ENCODE data around the gene ZNF442. TPM values are rescaled to one million over a fixed set of nuclear protein-coding genes. Genes with fewer than 3 reads are reported as not detected.
A peak's percentile ranks its signal among the peaks of the same experiment; 100 is the strongest.
"Not testable (repeated sequence)": the region's sequence is repeated elsewhere in the genome, so short reads cannot be mapped to it uniquely, and the experiment has no call there.

ZNF442 gene
- total RNA-seq, 1 experiment from 2014 or later, result 4.0 TPM

DNA sequence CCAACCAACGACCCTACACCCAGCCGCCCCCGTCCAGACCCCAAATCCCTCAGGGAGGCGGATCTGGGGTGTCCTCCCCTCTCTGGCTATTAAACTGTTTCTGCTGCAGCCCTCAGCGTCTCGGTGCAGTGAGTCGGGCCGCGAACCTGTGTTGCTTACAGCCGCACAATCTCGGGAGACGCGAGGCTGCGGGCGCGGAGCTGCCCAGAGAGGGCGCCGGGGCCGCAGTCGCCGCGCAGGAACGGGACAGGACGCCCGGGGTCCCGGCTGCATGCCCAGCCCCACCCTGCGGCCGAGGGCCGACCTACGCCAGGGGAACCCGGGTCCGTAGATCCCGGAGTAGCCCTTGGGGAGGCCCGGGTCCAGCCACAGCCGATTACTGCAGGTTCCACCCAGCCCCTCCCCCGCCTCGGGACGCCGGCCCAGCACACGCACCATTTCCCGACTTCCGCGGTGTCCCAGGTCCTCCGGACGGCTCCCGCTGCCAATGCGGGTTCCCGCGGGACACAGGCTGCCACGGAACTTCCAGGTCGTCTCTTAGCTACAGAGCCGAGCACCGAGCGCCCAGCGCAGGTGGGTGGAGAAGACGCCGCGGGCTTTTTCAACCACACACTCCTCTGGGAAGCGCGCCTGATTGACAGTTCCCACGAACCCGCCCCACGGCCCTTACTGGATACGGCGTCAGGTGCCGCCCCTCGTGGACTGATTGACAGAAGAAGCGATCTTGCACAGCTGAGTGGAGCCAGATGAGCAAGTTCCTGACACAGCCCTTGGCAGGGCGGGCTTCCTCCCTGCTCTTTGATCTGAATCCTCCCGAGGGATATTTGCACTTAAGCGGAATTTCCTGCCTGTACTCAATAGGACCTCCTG is 35.4 kb upstream of the ZNF442 start, which contains the start of gene ZNF799:
TSS of gene ZNF799 (minus strand) at position 639 of the 870 bp plus-strand sequence. CDS start at position 438, 201 bp downstream.
- no peak within 1 kb of the TSS for H2BK12ac ChIP-seq (ENCODE audit: insufficient read length, low read depth, low read length)
- Mint-ChIP-seq H3K4me1 (peaks cover 4% of the 10 kb centered on the region in 2 experiments; a peak in 3 of 4 replicates), H3K27ac (0 out of 7 replicates have a peak within 1 kb of the TSS, but pooled peaks of 1 of the 3 experiments have one; percentile 46), H3K9me3 (peaks cover 19 to 37% of the 10 kb centered on the region in 2 experiments), H3K36me3 (ENCODE audit: insufficient read depth in 1 of 3, low read depth in 3 of 3) (peaks cover 0 to 12% (median 0%) of the 10 kb centered on the region in 3 experiments; a peak in 4 of 7 replicates), H3K4me3 (peak within 1 kb of the TSS; percentile 86 to 93), H3K27me3 (ENCODE audit: low read depth) (no peaks in the 10 kb centered on the region; the same call in none of the 2 replicates)
- no peak within 1 kb of the TSS for H4K8ac ChIP-seq (replicated peaks; ENCODE audit: insufficient read length, low read depth, low read length)
- H3K14ac ChIP-seq (ENCODE audit: insufficient read depth, low read length), result no peak within 1 kb of the TSS
- no peak within 1 kb of the TSS for H3K4ac ChIP-seq (ENCODE audit: low read depth, low read length)
- no peaks in the 10 kb centered on the region for H3K79me2 ChIP-seq (ENCODE audit: insufficient read depth, low read length)
- no peak within 1 kb of the TSS for H2AFZ ChIP-seq (ENCODE audit: low read length)
- no peak within 1 kb of the TSS for H2BK5ac ChIP-seq (ENCODE audit: insufficient read length, low read length)
- no peaks in the 10 kb centered on the region for H3K4me1 ChIP-seq (ENCODE audit: insufficient read depth, low read length)
- no peak within 1 kb of the TSS for H3K27ac ChIP-seq (ENCODE audit: insufficient read length, low read depth, low read length)
- no peak within 1 kb of the TSS for H2BK120ac ChIP-seq (ENCODE audit: low read depth, low read length, poor library complexity, severe bottlenecking)
- H4K5ac ChIP-seq (ENCODE audit: insufficient read length, low read depth, low read length), result no peak within 1 kb of the TSS
- H3K9me3 ChIP-seq (ENCODE audit: control insufficient read depth, low read depth, low read length), result no peaks in the 10 kb centered on the region
- H3K18ac ChIP-seq (ENCODE audit: insufficient read length, low read depth, low read length), result no peak within 1 kb of the TSS
- H3T11ph ChIP-seq (ENCODE audit: low read length), result no peak within 1 kb of the TSS
- no peak within 1 kb of the TSS for H2BK15ac ChIP-seq (ENCODE audit: low read depth, low read length)
- no peak within 1 kb of the TSS for H3K23ac ChIP-seq (ENCODE audit: insufficient read length, low read depth, low read length)
- peak; percentile 95 for DNase-seq
- no peak within 1 kb of the TSS for H4K91ac ChIP-seq (ENCODE audit: insufficient read length, low read depth, low read length)
- H4K20me1 ChIP-seq (ENCODE audit: control insufficient read depth, insufficient read depth, insufficient read length), result no peaks in the 10 kb centered on the region
- TF ChIP-seq, protein P1, sequence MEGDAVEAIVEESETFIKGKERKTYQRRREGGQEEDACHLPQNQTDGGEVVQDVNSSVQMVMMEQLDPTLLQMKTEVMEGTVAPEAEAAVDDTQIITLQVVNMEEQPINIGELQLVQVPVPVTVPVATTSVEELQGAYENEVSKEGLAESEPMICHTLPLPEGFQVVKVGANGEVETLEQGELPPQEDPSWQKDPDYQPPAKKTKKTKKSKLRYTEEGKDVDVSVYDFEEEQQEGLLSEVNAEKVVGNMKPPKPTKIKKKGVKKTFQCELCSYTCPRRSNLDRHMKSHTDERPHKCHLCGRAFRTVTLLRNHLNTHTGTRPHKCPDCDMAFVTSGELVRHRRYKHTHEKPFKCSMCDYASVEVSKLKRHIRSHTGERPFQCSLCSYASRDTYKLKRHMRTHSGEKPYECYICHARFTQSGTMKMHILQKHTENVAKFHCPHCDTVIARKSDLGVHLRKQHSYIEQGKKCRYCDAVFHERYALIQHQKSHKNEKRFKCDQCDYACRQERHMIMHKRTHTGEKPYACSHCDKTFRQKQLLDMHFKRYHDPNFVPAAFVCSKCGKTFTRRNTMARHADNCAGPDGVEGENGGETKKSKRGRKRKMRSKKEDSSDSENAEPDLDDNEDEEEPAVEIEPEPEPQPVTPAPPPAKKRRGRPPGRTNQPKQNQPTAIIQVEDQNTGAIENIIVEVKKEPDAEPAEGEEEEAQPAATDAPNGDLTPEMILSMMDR (conservative IDR thresholded peaks at IDR 0.05), result no peak; the same call in 1 of the 3 replicates
- H3K79me1 ChIP-seq (ENCODE audit: insufficient read depth, low read depth, low read length, poor library complexity, severe bottlenecking), result no peaks in the 10 kb centered on the region
- H2BK20ac ChIP-seq (ENCODE audit: low read depth, low read length, poor library complexity, severe bottlenecking), result no peak within 1 kb of the TSS
- H2AK5ac ChIP-seq (ENCODE audit: insufficient read length, low read length), result no peak within 1 kb of the TSS
- WGBS (ENCODE audit: extremely low coverage, insufficient read length, low lambda C conversion rate), result no CpG with 5 or more reads among the region's 71 CpGs
- H3K23me2 ChIP-seq (ENCODE audit: insufficient read length, low read depth, low read length, poor library complexity, severe bottlenecking), result peaks cover 5% of the 10 kb centered on the region
- H3K27me3 ChIP-seq (ENCODE audit: insufficient read depth, low read length), result no peaks in the 10 kb centered on the region
- peak within 1 kb of the TSS; percentile 42 for H3K9ac ChIP-seq (ENCODE audit: extremely low read depth, insufficient read length, low read length)
- no peak within 1 kb of the TSS for H3K56ac ChIP-seq (ENCODE audit: insufficient read length, low read depth, low read length)
- H3K4me2 ChIP-seq (ENCODE audit: insufficient read depth, insufficient read length, low read length), result peak within 1 kb of the TSS; percentile 46

DNA sequence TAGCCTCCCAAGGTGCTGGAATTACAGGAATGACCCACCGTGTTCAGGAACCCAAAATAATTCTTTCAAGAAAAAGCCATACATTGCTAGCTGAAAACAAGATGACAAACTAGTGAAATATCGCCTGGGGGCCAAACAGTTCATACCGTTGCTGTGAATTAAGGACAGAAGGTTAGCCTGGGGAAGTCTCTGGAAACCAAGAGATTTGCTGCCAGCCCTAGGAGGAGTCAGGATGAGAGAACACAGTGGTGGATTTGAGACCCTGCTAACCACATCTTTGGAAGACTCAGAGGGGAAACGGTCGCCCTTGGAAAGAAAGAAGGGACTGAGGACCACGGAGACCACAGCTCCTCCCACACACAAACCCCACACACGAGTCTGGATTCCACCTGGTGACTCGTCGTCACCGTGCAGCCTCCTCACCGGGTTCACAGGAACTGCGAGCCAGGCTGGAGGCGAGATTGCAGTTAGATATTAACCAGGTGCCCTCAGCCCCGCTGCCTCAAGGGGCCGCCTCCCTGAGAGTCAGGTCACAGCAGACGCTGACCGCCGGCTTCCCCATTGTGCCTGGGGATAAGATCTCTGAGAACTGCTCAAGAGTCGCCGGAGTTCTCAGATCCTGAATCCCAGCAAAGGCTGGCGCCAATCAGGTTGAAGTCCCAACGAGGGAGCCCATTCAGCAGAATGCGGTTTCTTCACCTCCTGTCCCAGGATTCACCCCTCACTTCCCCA is 34.6 kb upstream of the ZNF442 start:
- not testable (repeated sequence) for H4K91ac ChIP-seq (ENCODE audit: insufficient read length, low read depth, low read length); H2BK5ac ChIP-seq (ENCODE audit: insufficient read length, low read length); H2BK20ac ChIP-seq (ENCODE audit: low read depth, low read length, poor library complexity, severe bottlenecking); H2BK12ac ChIP-seq (ENCODE audit: insufficient read length, low read depth, low read length); H3K56ac ChIP-seq (ENCODE audit: insufficient read length, low read depth, low read length); H3K27ac ChIP-seq (ENCODE audit: insufficient read length, low read depth, low read length); H3K14ac ChIP-seq (ENCODE audit: insufficient read depth, low read length); H3K4ac ChIP-seq (ENCODE audit: low read depth, low read length); H4K5ac ChIP-seq (ENCODE audit: insufficient read length, low read depth, low read length); H3K18ac ChIP-seq (ENCODE audit: insufficient read length, low read depth, low read length); H3T11ph ChIP-seq (ENCODE audit: low read length); H3K4me1 ChIP-seq (ENCODE audit: insufficient read depth, low read length); H3K27me3 ChIP-seq (ENCODE audit: insufficient read depth, low read length); H4K20me1 ChIP-seq (ENCODE audit: control insufficient read depth, insufficient read depth, insufficient read length); H2AK5ac ChIP-seq (ENCODE audit: insufficient read length, low read length); H3K79me1 ChIP-seq (ENCODE audit: insufficient read depth, low read depth, low read length, poor library complexity, severe bottlenecking); H3K9me3 ChIP-seq (ENCODE audit: control insufficient read depth, low read depth, low read length); H3K23ac ChIP-seq (ENCODE audit: insufficient read length, low read depth, low read length); H3K27ac Mint-ChIP-seq; H3K23me2 ChIP-seq (ENCODE audit: insufficient read length, low read depth, low read length, poor library complexity, severe bottlenecking); H3K4me1 Mint-ChIP-seq; H3K27me3 Mint-ChIP-seq (ENCODE audit: low read depth); H4K8ac ChIP-seq (replicated peaks; ENCODE audit: insufficient read length, low read depth, low read length); H3K79me2 ChIP-seq (ENCODE audit: insufficient read depth, low read length); H2BK15ac ChIP-seq (ENCODE audit: low read depth, low read length); H2AFZ ChIP-seq (ENCODE audit: low read length); H2BK120ac ChIP-seq (ENCODE audit: low read depth, low read length, poor library complexity, severe bottlenecking)
- Histone ChIP-seq H3K9ac (ENCODE audit: extremely low read depth, insufficient read length, low read length) (peak overlapping the region; percentile 2), H3K4me2 (ENCODE audit: insufficient read depth, insufficient read length, low read length) (peak overlapping the region; percentile 46)
- no CpG with 5 or more reads among the region's 23 CpGs for WGBS (ENCODE audit: extremely low coverage, insufficient read length, low lambda C conversion rate)
- DNase-seq, result peak; percentile 60
- Mint-ChIP-seq H3K4me3 (peak overlapping the region; percentile 86 to 93), H3K36me3 (ENCODE audit: insufficient read depth in 1 of 3, low read depth in 3 of 3) (peaks cover 0 to 15% (median 0%) of the 10 kb centered on the region in 3 experiments; a peak in 4 of 7 replicates), H3K9me3 (peaks cover 22 to 33% of the 10 kb centered on the region in 2 experiments)

Data from H9 (cell line).